ENCODE measurements around the gene GTF2A1. TPM values are rescaled to one million over a fixed set of nuclear protein-coding genes. Genes with fewer than 3 reads are reported as not detected.

GTF2A1 gene
- total RNA-seq, 2 donors from 2014 or later, result 21.4 to 25.5 TPM

- no peaks in the 10 kb centered on the region for H3K9me3 ChIP-seq
- peaks cover 19 to 34% of the 10 kb centered on the region in 2 donors for H3K4me1 ChIP-seq (ENCODE audit: control insufficient read depth in 1 of 2, low read depth in 2 of 2)
- peak overlapping the region; percentile 94 for H3K4me3 ChIP-seq
- peaks cover 5% of the 10 kb centered on the region for H3K36me3 ChIP-seq
- ATAC-seq (ENCODE audit: insufficient number of reproducible peaks, low FRiP score, low read depth), result no peak
- peak overlapping the region; percentile 96 to 99 for H3K27ac ChIP-seq
- no peak for DNase-seq (ENCODE audit: low spot score)
- H3K27me3 ChIP-seq (replicated peaks; ENCODE audit: insufficient read depth), result no peaks in the 10 kb centered on the region
- no peak for TF ChIP-seq CTCF (IDR thresholded peaks at IDR 0.05)
These were observed 254 bp downstream of the GTF2A1 start for GRCh38 chr14:81220580-81220829.

GRCh38 chr14:81219759-81220579 is 790 bp downstream of the GTF2A1 start:
- Histone ChIP-seq H3K36me3 (peaks cover 9% of the 10 kb centered on the region), H3K4me1 (ENCODE audit: control insufficient read depth in 1 of 2, low read depth in 2 of 2) (peaks cover 19 to 34% of the 10 kb centered on the region in 2 donors), H3K27ac (peak overlapping the region; percentile 96 to 99), H3K9me3 (no peaks in the 10 kb centered on the region), H3K27me3 (replicated peaks; ENCODE audit: insufficient read depth) (no peaks in the 10 kb centered on the region), H3K4me3 (peak overlapping the region; percentile 94)
- TF ChIP-seq CTCF (IDR thresholded peaks at IDR 0.05), result no peak
- ATAC-seq (ENCODE audit: insufficient number of reproducible peaks, low FRiP score, low read depth) (peak; percentile 13), DNase-seq (ENCODE audit: low spot score) (no peak)

- Histone ChIP-seq H3K36me3 (peaks cover 9% of the 10 kb centered on the region), H3K27me3 (replicated peaks; ENCODE audit: insufficient read depth) (no peaks in the 10 kb centered on the region), H3K9me3 (no peaks in the 10 kb centered on the region), H3K4me3 (peak overlapping the region; percentile 94), H3K27ac (peak overlapping the region; percentile 84 to 94), H3K4me1 (ENCODE audit: control insufficient read depth in 1 of 2, low read depth in 2 of 2) (peaks cover 19 to 34% of the 10 kb centered on the region in 2 donors)
- ATAC-seq (ENCODE audit: insufficient number of reproducible peaks, low FRiP score, low read depth), result peak; percentile 69
- TF ChIP-seq CTCF (IDR thresholded peaks at IDR 0.05), result no peak
- peak; percentile 86 for DNase-seq (ENCODE audit: low spot score)
These were observed 1.5 kb downstream of the GTF2A1 start for GRCh38 chr14:81219210-81219758.

- no peak overlapping the region for H3K27ac ChIP-seq
- H3K4me3 ChIP-seq, result no peak overlapping the region
- TF ChIP-seq CTCF (IDR thresholded peaks at IDR 0.05), result peak; percentile 39
- DNase-seq (ENCODE audit: low spot score), result no peak
- H3K36me3 ChIP-seq, result peaks cover 15% of the 10 kb centered on the region
- ATAC-seq (ENCODE audit: insufficient number of reproducible peaks, low FRiP score, low read depth), result no peak
- H3K4me1 ChIP-seq (ENCODE audit: control insufficient read depth in 1 of 2, low read depth in 2 of 2), result peaks cover 0 to 15% of the 10 kb centered on the region in 2 donors
- no peaks in the 10 kb centered on the region for H3K27me3 ChIP-seq (replicated peaks; ENCODE audit: insufficient read depth)
- no peaks in the 10 kb centered on the region for H3K9me3 ChIP-seq
These were observed 8.9 kb downstream of the GTF2A1 start for GRCh38 chr14:81211844-81212243.

GRCh38 chr14:81209167-81209836 is 11.5 kb downstream of the GTF2A1 start:
- no peak for DNase-seq (ENCODE audit: low spot score)
- no peak overlapping the region for H3K4me3 ChIP-seq

More at GRCh38 chr14:81209167-81209836, 11.5 kb downstream of the GTF2A1 start:
- no peak for TF ChIP-seq CTCF (IDR thresholded peaks at IDR 0.05)
- Histone ChIP-seq H3K9me3 (no peaks in the 10 kb centered on the region), H3K4me1 (ENCODE audit: control insufficient read depth in 1 of 2, low read depth in 2 of 2) (peaks cover 0 to 15% of the 10 kb centered on the region in 2 donors), H3K36me3 (peaks cover 6% of the 10 kb centered on the region), H3K27ac (no peak overlapping the region), H3K27me3 (replicated peaks; ENCODE audit: insufficient read depth) (no peaks in the 10 kb centered on the region)
- no peak for ATAC-seq (ENCODE audit: insufficient number of reproducible peaks, low FRiP score, low read depth)

Measured in thoracic aorta (tissue), 2 donors.